Panc1 (cell line): ENCODE data around the gene TTLL10. TPM values are rescaled to one million over a fixed set of nuclear protein-coding genes. Genes with fewer than 3 reads are reported as not detected.

Experiments
- ATAC-seq: fragments of 200-7000 bp; cut with Tn5 transposase; 2 replicates; pipeline ENCODE4 v1.9.1; 2020; ENCODE audit warnings: mild to moderate bottlenecking, moderate library complexity
- BruUV-seq: library from RNA; stranded (reverse); fragments of 400-500 nt; replicated peaks from 2 replicates; lab custom pipeline; 2021; lab: Mats Ljungman, UMichigan
- CTCF ChIA-PET: fragments of 300-600 bp; sonication (Branson Sonifier 250); formaldehyde crosslinking; loops from one replicate; lab custom pipeline; 2022; ENCODE audit warnings: antibody characterized with exemption; lab: Charles Lee
- POLR2A ChIA-PET: fragments of 300-600 bp; sonication (Branson Sonifier 250); formaldehyde crosslinking; loops from one replicate; lab custom pipeline; 2022; ENCODE audit warnings: antibody characterized with exemption; lab: Charles Lee
- DNase-seq: peaks from one replicate; pipeline ENCODE4 v3.0.0-alpha.2; 2010; ENCODE audit warnings: low read depth, low spot score
- H3K27ac ChIP-seq: 2 replicates; pipeline ENCODE4 v1.5.1; 2011; ENCODE audit warnings: mild to moderate bottlenecking, low read length, inconsistent platforms
- H3K27me3 ChIP-seq: fragments of 200-500 bp; sonication (Bioruptor generic); 2 replicates; pipeline ENCODE4 v1.6.0; 2014; ENCODE audit warnings: low read length, inconsistent platforms; ENCODE audit not compliant: control insufficient read depth, insufficient read depth
- H3K36me3 ChIP-seq: fragments of 200-500 bp; sonication (Bioruptor generic); 2 replicates; pipeline ENCODE4 v1.5.1; 2014; ENCODE audit warnings: inconsistent platforms, mild to moderate bottlenecking, low read length, moderate library complexity; ENCODE audit not compliant: control insufficient read depth, insufficient read depth
- H3K4me1 ChIP-seq: 2 replicates; pipeline ENCODE4 v1.5.1; 2011; ENCODE audit warnings: inconsistent platforms, mild to moderate bottlenecking, low read length, moderate library complexity; ENCODE audit not compliant: control insufficient read depth, insufficient read depth
- H3K4me3 ChIP-seq, 2 experiments: 2 replicates each; pipeline ENCODE4 v1.5.1; 2011 to 2012; ENCODE audit warnings: low read depth in 2 of 2, low read length in 2 of 2, mild to moderate bottlenecking in 2 of 2, inconsistent platforms in 1 of 2, moderate library complexity in 1 of 2
- H3K9me3 ChIP-seq: fragments of 200-500 bp; sonication (Bioruptor generic); 2 replicates; pipeline ENCODE4 v1.5.1; 2014; ENCODE audit warnings: low read depth, mild to moderate bottlenecking, inconsistent platforms, low read length, moderate library complexity; ENCODE audit not compliant: control insufficient read depth, insufficient read depth
- POLR2AphosphoS5 ChIP-seq: IDR thresholded peaks from 2 replicates; pipeline ENCODE4 v1.6.1; 2012; ENCODE audit warnings: mild to moderate bottlenecking, low read depth, low read length, moderate library complexity
- SIN3A ChIP-seq: IDR thresholded peaks from 2 replicates; pipeline ENCODE4 v1.6.1; 2012; ENCODE audit warnings: low read depth, mild to moderate bottlenecking, low read length, moderate library complexity, borderline replicate concordance; ENCODE audit not compliant: insufficient read depth
- TCF7L2 ChIP-seq: IDR thresholded peaks from 2 replicates; pipeline ENCODE4 v1.6.1; 2011; ENCODE audit warnings: mild to moderate bottlenecking, low read depth, low read length, inconsistent platforms
- in situ Hi-C: cut with HindIII; loops from 2 replicates; pipeline ENCODE4 v1.10.0; 2016; ENCODE audit warnings: low sequenced_read_pairs, low pct_unique_long_range_greater_than_20kb
- intact Hi-C: fragments of 100-400 bp; cut with micrococcal nuclease; formaldehyde crosslinking; loops from one replicate; pipeline ENCODE4 v1.10.0; 2022; ENCODE audit not compliant: unreplicated experiment
- total RNA-seq: library from RNA; stranded (reverse); gene quantifications from one replicate; pipeline ENCODE4 v1.2.1, GENCODE V29; 2021; ENCODE audit not compliant: unreplicated experiment
- TF ChIP-seq, protein P1 (sequence below), 2 experiments: IDR thresholded peaks; 2 replicates each; pipeline ENCODE4 v1.6.1; 2011 to 2012; ENCODE audit warnings: low read depth in 2 of 2, control low read depth in 1 of 2, low read length in 1 of 2, mild to moderate bottlenecking in 1 of 2, moderate library complexity in 1 of 2; ENCODE audit not compliant: insufficient read depth in 1 of 2
- TF ChIP-seq, protein P2 (sequence below): fragments of 450-650 bp; IDR thresholded peaks from 2 replicates; pipeline ENCODE4 v1.5.1; 2017; ENCODE audit warnings: mild to moderate bottlenecking

The TTLL10 gene
- total RNA-seq, 1 experiment from 2014 or later = not detected

DNA sequence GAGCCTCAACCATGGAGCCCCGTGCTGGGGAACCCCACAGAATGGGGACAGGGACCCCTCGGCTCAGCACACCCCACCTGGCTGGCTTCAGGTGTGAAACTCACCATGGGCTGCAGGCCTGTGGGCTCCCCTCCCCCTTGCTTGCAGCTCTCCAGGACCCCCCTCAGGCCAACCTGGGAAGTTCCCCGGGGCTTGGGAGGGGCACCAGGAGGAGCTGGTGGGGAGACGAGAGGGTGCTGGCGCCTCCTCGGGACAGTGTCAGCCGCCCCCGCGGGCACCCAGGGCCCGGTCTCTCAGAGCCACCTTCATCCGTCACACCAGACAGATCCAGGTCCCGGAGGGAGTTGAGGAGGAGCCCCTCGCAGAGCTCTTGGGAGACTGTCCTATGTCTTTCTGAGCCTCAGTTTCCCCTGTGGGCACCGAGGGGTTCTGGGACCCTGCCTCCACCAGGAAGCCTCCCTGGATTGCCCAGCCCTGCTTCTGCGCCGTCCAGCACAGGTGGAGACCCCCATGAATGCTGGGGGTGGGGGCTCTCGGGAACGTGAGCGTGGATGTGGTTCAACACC lies 33.4 kb downstream of the TTLL10 start:
- in situ Hi-C loops = no loop called here
- DNase-seq = no peak
- Histone ChIP-seq H3K4me3 (peak overlapping the region in 1 of 2 experiments; percentile 38; a peak in 2 of 4 replicates), H3K27ac (no peak overlapping the region), H3K9me3 (no peaks in the 10 kb centered on the region), H3K27me3 (no peaks in the 10 kb centered on the region), H3K36me3 (no peaks in the 10 kb centered on the region), H3K4me1 (peaks cover 11% of the 10 kb centered on the region)
- CTCF ChIA-PET = no interaction called here
- POLR2A ChIA-PET = no interaction called here
- no peak for TF ChIP-seq TCF7L2
- no peak for TF ChIP-seq POLR2AphosphoS5
- TF ChIP-seq, protein P1, sequence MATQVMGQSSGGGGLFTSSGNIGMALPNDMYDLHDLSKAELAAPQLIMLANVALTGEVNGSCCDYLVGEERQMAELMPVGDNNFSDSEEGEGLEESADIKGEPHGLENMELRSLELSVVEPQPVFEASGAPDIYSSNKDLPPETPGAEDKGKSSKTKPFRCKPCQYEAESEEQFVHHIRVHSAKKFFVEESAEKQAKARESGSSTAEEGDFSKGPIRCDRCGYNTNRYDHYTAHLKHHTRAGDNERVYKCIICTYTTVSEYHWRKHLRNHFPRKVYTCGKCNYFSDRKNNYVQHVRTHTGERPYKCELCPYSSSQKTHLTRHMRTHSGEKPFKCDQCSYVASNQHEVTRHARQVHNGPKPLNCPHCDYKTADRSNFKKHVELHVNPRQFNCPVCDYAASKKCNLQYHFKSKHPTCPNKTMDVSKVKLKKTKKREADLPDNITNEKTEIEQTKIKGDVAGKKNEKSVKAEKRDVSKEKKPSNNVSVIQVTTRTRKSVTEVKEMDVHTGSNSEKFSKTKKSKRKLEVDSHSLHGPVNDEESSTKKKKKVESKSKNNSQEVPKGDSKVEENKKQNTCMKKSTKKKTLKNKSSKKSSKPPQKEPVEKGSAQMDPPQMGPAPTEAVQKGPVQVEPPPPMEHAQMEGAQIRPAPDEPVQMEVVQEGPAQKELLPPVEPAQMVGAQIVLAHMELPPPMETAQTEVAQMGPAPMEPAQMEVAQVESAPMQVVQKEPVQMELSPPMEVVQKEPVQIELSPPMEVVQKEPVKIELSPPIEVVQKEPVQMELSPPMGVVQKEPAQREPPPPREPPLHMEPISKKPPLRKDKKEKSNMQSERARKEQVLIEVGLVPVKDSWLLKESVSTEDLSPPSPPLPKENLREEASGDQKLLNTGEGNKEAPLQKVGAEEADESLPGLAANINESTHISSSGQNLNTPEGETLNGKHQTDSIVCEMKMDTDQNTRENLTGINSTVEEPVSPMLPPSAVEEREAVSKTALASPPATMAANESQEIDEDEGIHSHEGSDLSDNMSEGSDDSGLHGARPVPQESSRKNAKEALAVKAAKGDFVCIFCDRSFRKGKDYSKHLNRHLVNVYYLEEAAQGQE (IDR thresholded peaks at IDR 0.05; ENCODE audit: insufficient read depth in 1 of 2, low read depth in 2 of 2, low read length in 1 of 2) = no peak
- no peak for TF ChIP-seq SIN3A
- TF ChIP-seq, protein P2, sequence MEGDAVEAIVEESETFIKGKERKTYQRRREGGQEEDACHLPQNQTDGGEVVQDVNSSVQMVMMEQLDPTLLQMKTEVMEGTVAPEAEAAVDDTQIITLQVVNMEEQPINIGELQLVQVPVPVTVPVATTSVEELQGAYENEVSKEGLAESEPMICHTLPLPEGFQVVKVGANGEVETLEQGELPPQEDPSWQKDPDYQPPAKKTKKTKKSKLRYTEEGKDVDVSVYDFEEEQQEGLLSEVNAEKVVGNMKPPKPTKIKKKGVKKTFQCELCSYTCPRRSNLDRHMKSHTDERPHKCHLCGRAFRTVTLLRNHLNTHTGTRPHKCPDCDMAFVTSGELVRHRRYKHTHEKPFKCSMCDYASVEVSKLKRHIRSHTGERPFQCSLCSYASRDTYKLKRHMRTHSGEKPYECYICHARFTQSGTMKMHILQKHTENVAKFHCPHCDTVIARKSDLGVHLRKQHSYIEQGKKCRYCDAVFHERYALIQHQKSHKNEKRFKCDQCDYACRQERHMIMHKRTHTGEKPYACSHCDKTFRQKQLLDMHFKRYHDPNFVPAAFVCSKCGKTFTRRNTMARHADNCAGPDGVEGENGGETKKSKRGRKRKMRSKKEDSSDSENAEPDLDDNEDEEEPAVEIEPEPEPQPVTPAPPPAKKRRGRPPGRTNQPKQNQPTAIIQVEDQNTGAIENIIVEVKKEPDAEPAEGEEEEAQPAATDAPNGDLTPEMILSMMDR = no peak
- ATAC-seq = no peak
- intact Hi-C loops = no loop called here
- no TSS peak for BruUV-seq

DNA sequence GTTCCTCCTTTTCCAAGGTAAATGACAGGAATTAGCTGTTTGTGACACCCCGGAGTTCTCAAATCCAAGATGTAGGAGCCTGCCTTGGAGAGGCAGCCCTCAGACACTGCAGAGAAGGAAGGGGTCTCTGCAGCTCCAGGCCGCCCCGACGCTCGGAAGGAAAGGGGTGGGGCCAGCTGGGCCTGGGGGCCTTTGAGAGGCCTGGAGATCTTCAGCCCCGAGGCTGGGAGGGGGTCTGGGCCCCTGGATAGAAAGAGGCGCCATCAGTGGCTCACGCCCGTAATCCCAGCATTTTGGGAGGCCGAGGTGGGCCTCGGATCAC lies 33.9 kb downstream of the TTLL10 start:
- DNase-seq (no peak), ATAC-seq (no peak)
- H3K27ac ChIP-seq = no peak overlapping the region
- intact Hi-C loops (no loop called here), in situ Hi-C loops (no loop called here)
- ChIA-PET POLR2A (no interaction called here), CTCF (no interaction called here)
- H3K4me1 ChIP-seq = peaks cover 11% of the 10 kb centered on the region
- TF ChIP-seq SIN3A = no peak
- TF ChIP-seq, protein P1 (IDR thresholded peaks at IDR 0.05; ENCODE audit: insufficient read depth in 1 of 2, low read depth in 2 of 2, low read length in 1 of 2) = no peak
- no peak for TF ChIP-seq TCF7L2
- TF ChIP-seq POLR2AphosphoS5 = no peak
- TF ChIP-seq, protein P2 = no peak
- no peaks in the 10 kb centered on the region for H3K36me3 ChIP-seq
- H3K4me3 ChIP-seq = no peak overlapping the region
- no TSS peak for BruUV-seq
- H3K9me3 ChIP-seq = no peaks in the 10 kb centered on the region
- H3K27me3 ChIP-seq = no peaks in the 10 kb centered on the region
